D341Med (cell line): ENCODE data around the gene ZBTB16.

Experiments used
- DNase-seq: peaks from one replicate; pipeline ENCODE4 v3.0.0; 2012; ENCODE audit warnings: low spot score

ZBTB16 gene

GRCh38 chr11:114261791-114262190, 202.3 kb downstream of the ZBTB16 start:
- no peak for DNase-seq

GRCh38 chr11:114262681-114263512, 203.4 kb downstream of the ZBTB16 start:
- peak; percentile 64 for DNase-seq

- no peak for DNase-seq
Observed at GRCh38 chr11:114263513-114264170, 204.1 kb downstream of the ZBTB16 start.

GRCh38 chr11:114264381-114264780, 204.9 kb downstream of the ZBTB16 start:
- DNase-seq: no peak

- DNase-seq: no peak
Observed at GRCh38 chr11:114265122-114265878, 205.8 kb downstream of the ZBTB16 start.

- DNase-seq: no peak
Observed at GRCh38 chr11:114269498-114269897, 210.0 kb downstream of the ZBTB16 start.

GRCh38 chr11:114270531-114271270, 211.2 kb downstream of the ZBTB16 start:
- no peak for DNase-seq

- DNase-seq: no peak
Observed at GRCh38 chr11:114271316-114271715, 211.8 kb downstream of the ZBTB16 start.

- DNase-seq: no peak
Observed at GRCh38 chr11:114272311-114272710, 212.8 kb downstream of the ZBTB16 start.

- DNase-seq: no peak
Observed at GRCh38 chr11:114273071-114273470, 213.6 kb downstream of the ZBTB16 start.

GRCh38 chr11:114273890-114274635, 214.6 kb downstream of the ZBTB16 start:
- no peak for DNase-seq

GRCh38 chr11:114274637-114275036, 215.1 kb downstream of the ZBTB16 start:
- no peak for DNase-seq

GRCh38 chr11:114275280-114275679, 215.8 kb downstream of the ZBTB16 start:
- DNase-seq: no peak

- no peak for DNase-seq
Observed at GRCh38 chr11:114276077-114276476, 216.6 kb downstream of the ZBTB16 start.

- no peak for DNase-seq
Observed at GRCh38 chr11:114277637-114278341, 218.3 kb downstream of the ZBTB16 start.

GRCh38 chr11:114278342-114279065, 219.0 kb downstream of the ZBTB16 start:
- no peak for DNase-seq

- no peak for DNase-seq
Observed at GRCh38 chr11:114279792-114280546, 220.5 kb downstream of the ZBTB16 start.

- DNase-seq: peak; percentile 77
Observed at GRCh38 chr11:114280696-114281095, 221.2 kb downstream of the ZBTB16 start.

GRCh38 chr11:114281388-114281956, 222.0 kb downstream of the ZBTB16 start:
- DNase-seq: no peak
